K562 (cell line): ENCODE results near the gene G6PD.
"Not testable (repeated sequence)": the region's sequence is repeated elsewhere in the genome, so short reads cannot be mapped to it uniquely, and the experiment has no call there.

Experiments
- CTCF ChIP-seq, 3 experiments: IDR thresholded peaks in 2 of 3; conservative IDR thresholded peaks in 1 of 3; 2 replicates each; pipeline ENCODE4 v1.5.1; 2011 to 2012; ENCODE audit warnings: low read length in 3 of 3, mild to moderate bottlenecking in 3 of 3, control low read depth in 2 of 3, improper control_type of control experiment in 1 of 3, inconsistent platforms in 1 of 3, low read depth in 1 of 3, mixed read lengths in 1 of 3, moderate library complexity in 1 of 3; ENCODE audit not compliant: insufficient read depth in 2 of 3
- NFE2L1 ChIP-seq: fragments of 450-650 bp; IDR thresholded peaks from 2 replicates; pipeline ENCODE4 v1.6.1; 2016; ENCODE audit warnings: missing genetic modification characterization, low read depth, mild to moderate bottlenecking, missing compliant biosample characterization, moderate library complexity, borderline replicate concordance
- TCF7L2 ChIP-seq: fragments of 150-350 bp; IDR thresholded peaks from 2 replicates; pipeline ENCODE4 v1.6.1; 2016; ENCODE audit warnings: low read depth, mild to moderate bottlenecking, low read length, moderate library complexity
- TF ChIP-seq, protein P1 (sequence below): sonication (generic); formaldehyde crosslinking; IDR thresholded peaks from 2 replicates; pipeline ENCODE4 v1.8.0; 2023; ENCODE audit warnings: missing genetic modification reagents, mild to moderate bottlenecking, borderline replicate concordance

DNA sequence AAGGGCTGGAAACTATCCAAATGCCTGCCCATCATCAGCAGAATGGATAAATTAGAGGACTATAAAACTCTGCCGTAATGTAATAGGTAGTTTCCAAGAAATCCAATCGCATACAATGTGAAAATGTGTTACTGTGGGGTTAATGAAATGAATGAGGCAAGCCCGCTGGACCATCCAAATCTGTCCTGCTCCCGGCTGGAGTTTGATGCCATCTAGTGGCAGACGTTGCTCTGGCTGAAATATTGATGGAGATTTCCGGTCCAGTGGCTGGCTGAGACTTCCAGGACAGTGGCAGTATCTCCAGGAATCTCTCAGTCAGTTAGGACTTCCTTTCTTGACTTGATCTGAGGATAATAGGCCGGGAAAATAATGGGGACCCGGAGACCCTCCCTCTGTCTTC is 36.3 kb upstream of the G6PD start:
- TF ChIP-seq NFE2L1 (tag); CTCF (IDR thresholded peaks at IDR 0.05 in 2 of 3, conservative IDR thresholded peaks at IDR 0.05 in 1 of 3; ENCODE audit: insufficient read depth in 2 of 3, low read depth in 1 of 3, low read length in 3 of 3); TCF7L2: not testable (repeated sequence)
- TF ChIP-seq, protein P1, sequence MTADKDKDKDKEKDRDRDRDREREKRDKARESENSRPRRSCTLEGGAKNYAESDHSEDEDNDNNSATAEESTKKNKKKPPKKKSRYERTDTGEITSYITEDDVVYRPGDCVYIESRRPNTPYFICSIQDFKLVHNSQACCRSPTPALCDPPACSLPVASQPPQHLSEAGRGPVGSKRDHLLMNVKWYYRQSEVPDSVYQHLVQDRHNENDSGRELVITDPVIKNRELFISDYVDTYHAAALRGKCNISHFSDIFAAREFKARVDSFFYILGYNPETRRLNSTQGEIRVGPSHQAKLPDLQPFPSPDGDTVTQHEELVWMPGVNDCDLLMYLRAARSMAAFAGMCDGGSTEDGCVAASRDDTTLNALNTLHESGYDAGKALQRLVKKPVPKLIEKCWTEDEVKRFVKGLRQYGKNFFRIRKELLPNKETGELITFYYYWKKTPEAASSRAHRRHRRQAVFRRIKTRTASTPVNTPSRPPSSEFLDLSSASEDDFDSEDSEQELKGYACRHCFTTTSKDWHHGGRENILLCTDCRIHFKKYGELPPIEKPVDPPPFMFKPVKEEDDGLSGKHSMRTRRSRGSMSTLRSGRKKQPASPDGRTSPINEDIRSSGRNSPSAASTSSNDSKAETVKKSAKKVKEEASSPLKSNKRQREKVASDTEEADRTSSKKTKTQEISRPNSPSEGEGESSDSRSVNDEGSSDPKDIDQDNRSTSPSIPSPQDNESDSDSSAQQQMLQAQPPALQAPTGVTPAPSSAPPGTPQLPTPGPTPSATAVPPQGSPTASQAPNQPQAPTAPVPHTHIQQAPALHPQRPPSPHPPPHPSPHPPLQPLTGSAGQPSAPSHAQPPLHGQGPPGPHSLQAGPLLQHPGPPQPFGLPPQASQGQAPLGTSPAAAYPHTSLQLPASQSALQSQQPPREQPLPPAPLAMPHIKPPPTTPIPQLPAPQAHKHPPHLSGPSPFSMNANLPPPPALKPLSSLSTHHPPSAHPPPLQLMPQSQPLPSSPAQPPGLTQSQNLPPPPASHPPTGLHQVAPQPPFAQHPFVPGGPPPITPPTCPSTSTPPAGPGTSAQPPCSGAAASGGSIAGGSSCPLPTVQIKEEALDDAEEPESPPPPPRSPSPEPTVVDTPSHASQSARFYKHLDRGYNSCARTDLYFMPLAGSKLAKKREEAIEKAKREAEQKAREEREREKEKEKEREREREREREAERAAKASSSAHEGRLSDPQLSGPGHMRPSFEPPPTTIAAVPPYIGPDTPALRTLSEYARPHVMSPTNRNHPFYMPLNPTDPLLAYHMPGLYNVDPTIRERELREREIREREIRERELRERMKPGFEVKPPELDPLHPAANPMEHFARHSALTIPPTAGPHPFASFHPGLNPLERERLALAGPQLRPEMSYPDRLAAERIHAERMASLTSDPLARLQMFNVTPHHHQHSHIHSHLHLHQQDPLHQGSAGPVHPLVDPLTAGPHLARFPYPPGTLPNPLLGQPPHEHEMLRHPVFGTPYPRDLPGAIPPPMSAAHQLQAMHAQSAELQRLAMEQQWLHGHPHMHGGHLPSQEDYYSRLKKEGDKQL (CRISPR knock-in tag): not testable (repeated sequence)
